A549 (cell line): ENCODE measurements around the gene ZNF791.
"Not testable (repeated sequence)": the region's sequence is repeated elsewhere in the genome, so short reads cannot be mapped to it uniquely, and the experiment has no call there.

Experiments used
- CBX8 ChIP-seq: fragments of 200-600 bp; sonication (generic); IDR thresholded peaks from 2 replicates; pipeline ENCODE4 v1.6.1; 2016
- TF ChIP-seq, protein P1 (sequence below): IDR thresholded peaks from 2 replicates; pipeline ENCODE4 v1.6.1; 2012

DNA sequence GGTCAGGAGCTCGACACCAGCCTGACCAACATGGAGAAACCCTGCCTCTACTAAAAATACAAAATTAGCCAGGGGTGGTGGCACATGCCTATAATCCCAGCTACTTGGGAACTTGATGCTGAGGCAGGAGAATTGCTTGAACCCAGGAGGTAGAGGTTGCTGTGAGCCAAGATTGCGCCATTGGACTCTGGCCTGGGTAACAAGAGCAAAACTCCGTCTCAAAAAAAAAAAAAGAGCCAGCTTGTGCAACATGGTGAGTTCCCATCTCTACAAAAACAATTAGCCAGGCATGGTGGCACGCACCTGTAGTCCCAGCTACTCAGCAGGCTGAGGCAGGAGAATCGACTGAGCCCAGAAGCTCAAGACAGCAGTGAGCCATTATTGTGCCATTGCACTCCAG is 67.3 kb downstream of the ZNF791 start:
- TF ChIP-seq, protein P1, sequence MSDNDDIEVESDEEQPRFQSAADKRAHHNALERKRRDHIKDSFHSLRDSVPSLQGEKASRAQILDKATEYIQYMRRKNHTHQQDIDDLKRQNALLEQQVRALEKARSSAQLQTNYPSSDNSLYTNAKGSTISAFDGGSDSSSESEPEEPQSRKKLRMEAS, result not testable (repeated sequence)
- TF ChIP-seq CBX8, result not testable (repeated sequence)
